Spleen (tissue), 7 donors: ENCODE data around the gene B3GNT9.

Experiments used
- CTCF ChIP-seq, 11 experiments: fragments of 200-600 bp in 7 of 11; fragments of 450-650 bp in 4 of 11; sonication (generic) in 4 of 11; IDR thresholded peaks in 8 of 11; conservative IDR thresholded peaks in 3 of 11; 1 replicate in 7 of 11; 2 replicates in 4 of 11; pipeline versions ENCODE4 v1.4.0 to v1.8.0; 2016 to 2021; ENCODE audit warnings: antibody characterized with exemption in 11 of 11, inconsistent platforms in 4 of 11, mild to moderate bottlenecking in 1 of 11
- POLR2A ChIP-seq, 3 donors: fragments of 450-650 bp; IDR thresholded peaks; one replicate each; pipeline ENCODE4 v1.5.1; 2017; ENCODE audit warnings: antibody characterized with exemption in 3 of 3, mild to moderate bottlenecking in 1 of 3
- donor health status: DM: no; HTN: no; CAD: no; lungs with moderate emphysema.
- donor health status: DM: no; HTN: no; CAD: no.
- donor health status: DM: no; HTN: no; CAD: no.

GRCh38 chr16:67105246-67105645 is 45.6 kb downstream of the B3GNT9 start:
- TF ChIP-seq POLR2A (IDR thresholded peaks at IDR 0.05) (no peak), CTCF (IDR thresholded peaks at IDR 0.05 in 8 of 11, conservative IDR thresholded peaks at IDR 0.05 in 3 of 11) (no peak)
